Measurements from ENCODE around the gene CCDC149.

Gene CCDC149

GRCh38 chr4:24877868-24878635 is 34.8 kb downstream of the CCDC149 start:
- no peak for DNase-seq

DNA sequence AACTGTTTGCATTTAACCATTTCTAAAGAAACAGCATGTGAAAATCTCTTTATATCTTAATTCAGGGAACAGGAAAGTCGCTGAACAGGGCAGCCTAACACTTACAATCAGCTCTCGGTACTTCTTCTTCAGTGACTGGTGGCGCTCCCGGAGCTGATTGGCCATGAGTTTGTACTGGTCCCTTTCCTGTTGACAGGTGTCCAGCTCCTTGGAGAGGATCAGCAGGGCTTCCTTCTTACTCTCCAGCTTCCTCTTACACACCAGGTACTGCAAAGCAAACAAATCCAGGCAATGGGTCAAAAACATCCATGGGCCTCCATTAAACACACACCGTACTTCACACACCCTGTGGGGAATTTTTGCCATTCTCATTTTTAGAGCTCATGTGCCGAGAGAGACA is 36.4 kb downstream of the CCDC149 start:
- DNase-seq, result no peak

DNA sequence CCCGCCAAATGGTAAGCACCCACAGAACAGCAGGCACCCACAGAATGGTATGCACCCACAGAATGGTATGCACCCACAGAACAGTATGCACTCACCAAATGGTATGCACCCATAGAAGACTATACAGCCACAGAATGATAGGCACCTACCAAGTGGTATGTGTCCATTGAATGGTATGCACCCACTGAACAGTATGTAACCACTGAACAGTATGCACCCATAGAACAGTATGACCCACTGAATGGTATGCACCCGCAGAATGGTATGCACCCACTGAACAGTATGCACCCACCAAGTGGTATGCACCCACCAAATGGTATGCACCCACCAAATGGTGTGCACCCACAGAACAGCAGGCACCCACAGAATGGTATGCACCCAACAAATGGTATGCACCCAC is 40.1 kb downstream of the CCDC149 start:
- DNase-seq, result no peak

DNA sequence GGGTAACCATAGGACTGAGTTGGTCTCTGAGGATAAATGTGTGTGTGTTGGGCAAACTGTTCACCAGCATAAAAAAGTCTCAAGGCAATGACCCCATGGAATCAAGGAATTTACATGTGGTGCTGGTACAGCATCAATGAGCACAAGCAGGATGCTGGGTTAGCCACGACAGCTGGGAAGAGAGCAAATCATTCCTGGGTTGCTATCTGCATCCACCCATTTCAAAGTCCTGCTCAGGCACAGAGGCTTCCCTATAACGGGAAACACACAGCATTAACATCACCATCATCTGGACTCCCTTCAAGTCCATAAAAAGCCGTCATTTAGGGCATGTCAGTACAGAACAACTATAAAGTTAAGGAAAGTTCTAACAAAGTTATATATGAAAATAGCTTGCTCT is 41.6 kb downstream of the CCDC149 start:
- DNase-seq, result no peak

GRCh38 chr4:24867766-24868296 is 45.0 kb downstream of the CCDC149 start:
- DNase-seq, result no peak

DNA sequence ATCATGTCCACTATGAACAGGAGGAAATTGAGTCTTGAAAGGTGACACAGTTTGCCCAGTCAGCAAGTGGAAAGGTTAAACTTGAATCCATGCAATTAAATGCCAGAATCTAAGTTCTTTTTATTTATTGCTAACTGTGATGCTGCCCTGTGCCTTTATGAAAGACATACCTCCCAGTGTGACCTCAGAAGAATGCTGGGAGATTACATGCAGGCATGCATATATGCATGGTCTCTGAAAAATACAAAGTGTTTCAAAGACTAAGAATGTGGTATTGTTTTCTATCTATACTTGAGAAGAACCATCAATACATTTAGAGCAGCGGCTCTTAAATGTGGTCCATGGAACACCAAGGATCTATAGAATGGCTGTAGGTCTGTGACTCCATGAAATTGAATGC is 45.6 kb downstream of the CCDC149 start:
- DNase-seq, result no peak

DNA sequence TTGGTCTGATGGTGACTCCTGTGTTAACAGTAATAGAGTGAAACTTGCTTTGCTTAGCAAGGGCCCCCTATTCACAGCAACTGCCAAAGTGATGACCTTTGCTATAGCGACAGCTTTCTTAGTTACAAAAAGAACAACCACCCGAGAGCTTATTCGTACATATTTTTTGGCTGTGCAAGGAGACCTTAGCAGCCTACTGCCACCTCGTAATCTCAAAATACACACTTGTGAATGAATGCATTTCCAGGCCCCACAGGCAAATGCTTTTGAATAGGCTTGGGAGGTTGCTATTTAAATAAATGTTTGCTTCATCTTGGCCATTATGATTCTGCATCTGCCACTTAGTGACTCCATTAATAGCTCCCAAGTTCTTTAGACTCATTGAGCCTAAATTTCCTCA is 47.4 kb downstream of the CCDC149 start:
- no peak for DNase-seq

DNA sequence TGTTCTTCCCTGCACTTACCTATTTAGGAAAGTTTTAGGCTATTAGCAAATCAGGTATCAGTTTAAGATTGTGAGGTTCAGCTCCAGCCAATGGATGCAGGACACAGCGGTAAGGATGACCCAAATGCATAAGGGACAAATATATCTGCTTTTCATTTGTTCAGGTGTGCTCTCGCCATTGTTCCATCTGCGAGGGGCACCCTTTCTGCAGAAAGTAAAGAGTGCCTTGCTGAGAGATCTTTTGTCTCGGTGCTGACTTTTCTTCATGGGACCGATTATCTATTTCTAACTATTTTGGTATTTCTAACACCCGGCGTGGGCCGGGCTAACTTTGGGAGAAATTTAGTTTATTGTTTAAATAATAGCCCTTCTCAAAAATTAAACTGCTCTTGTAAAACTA is 49.0 kb downstream of the CCDC149 start:
- no peak for DNase-seq

DNA sequence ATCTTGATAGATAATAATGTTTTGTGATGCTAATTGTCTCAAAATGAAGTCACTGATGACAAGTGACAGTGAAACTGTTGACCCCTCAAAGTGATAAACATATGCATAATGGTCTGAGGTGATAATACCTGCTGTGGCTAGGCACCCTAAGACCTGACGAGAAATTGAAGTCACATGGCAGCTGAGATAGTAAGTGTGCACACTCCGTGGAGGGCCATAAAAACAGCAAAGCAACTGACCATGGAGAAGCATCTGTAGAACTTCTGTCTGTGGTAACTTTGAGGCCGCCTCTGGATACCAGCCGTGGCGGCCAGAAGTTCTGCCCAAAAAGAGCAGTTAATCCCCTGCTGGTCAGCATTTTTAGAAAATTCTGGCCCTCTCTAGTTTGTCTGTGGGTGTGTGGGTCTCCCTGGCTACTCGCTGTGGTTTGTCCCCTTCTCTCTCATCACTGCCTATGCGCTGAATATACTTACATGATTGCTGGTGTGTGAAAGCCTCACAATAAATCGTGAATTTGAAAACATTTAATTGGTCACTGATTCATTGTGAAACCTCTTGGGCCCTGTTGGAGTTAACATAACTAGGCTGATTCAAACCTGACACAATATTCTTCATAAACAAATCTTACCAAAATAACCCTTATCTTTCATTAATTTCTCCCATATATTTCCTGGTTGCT is 50.6 kb downstream of the CCDC149 start:
- DNase-seq, result no peak

DNA sequence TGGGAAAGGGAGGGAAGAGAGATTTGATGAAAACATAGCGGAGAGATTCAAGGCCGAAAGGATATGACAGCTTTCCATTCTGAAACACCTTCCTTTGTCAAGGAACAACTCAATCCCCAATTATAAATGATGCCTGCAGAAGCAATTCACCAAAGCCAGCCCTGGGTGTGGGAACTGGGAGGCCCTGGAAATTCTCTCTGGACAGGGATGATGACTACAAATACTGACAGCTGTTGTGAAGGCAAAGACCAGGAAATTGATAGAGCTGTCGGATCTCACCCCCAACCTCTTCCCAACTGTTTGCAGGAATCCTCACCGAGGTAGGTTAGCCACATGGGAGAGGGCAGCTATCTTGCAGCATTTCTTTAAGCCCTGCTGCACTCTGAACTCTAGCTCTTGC is 54.3 kb downstream of the CCDC149 start:
- DNase-seq, result no peak

DNA sequence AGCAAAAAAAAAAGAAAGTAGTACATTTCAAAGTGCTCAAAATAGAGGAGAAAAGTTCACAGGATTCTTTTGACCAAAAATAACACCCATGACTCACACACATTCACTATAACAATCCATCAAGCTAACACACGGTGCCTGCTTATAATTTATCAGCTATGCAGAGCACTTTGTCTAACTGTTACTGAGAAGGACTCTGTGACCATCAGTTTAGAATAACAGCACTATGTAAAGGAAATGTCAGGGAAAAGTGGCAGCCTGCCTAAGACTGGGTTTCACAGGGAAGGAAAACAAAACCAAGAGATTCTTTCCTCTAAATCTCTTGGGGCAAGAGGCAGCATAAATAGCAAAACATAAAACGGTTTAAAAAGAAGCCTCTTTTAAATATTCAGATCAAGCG is 54.8 kb downstream of the CCDC149 start:
- no peak for DNase-seq

DNA sequence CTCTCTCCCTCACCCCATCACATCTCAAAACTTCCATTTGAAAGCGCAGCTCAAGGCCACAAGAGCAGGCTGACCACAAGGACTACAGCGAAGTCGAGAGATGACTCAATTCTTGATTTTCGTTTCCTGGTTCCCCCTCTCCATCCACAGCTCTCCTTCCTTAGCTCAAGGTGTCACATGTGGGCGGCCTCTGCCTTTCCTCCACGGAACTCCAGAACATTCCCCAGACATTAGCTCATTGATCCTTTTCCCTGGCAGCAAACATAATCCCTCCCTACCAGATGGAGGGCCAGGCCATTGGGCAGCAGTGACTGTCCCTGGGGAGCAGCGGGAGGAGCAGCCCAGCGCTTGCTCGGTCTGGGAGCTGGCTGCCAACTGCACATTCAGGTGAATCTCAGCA is 56.3 kb downstream of the CCDC149 start:
- DNase-seq, result no peak

DNA sequence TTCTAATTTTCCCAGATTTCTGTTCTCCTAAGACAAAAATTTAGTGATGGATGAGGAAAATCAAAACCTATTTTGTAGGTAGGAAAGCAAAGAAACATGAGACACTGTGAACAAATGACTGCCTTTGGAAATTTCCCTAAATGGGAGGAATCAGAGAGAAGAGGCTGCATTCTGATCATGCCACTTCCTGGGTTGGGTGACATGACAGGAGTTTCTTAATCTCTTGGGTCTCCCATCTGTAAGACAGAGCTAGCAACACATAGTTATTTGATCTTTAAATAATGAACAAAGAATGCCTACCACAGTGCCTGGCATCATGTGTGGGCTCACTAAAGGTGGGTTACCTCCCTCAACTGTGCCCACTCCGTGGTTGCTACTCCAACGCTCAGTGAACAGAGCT is 57.1 kb downstream of the CCDC149 start:
- no peak for DNase-seq

GRCh38 chr4:24853142-24853541 is 59.7 kb downstream of the CCDC149 start:
- DNase-seq, result no peak

GRCh38 chr4:24850674-24851073 is 62.2 kb downstream of the CCDC149 start:
- no peak for DNase-seq

- no peak for DNase-seq
Measured at GRCh38 chr4:24849756-24850155, 63.1 kb downstream of the CCDC149 start.

DNA sequence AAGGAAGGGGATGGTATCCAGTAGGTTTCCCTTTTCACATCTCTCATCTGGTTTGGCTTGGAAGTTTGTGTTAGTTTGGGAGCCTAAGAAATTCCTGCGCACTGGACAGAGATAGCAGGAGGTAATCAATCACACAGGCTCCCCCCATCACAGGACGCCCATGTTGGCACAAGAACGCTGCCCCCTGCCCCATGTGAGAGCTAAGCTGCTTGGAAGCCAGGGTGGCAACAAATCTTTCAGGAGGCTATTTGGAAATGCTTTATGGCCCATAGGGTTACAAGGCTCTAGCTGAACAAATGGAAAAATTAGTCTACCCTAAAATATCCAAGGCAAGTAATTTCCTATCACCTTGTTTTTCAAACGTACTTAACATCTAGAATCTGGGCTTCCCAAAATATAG is 63.5 kb downstream of the CCDC149 start:
- no peak for DNase-seq

DNA sequence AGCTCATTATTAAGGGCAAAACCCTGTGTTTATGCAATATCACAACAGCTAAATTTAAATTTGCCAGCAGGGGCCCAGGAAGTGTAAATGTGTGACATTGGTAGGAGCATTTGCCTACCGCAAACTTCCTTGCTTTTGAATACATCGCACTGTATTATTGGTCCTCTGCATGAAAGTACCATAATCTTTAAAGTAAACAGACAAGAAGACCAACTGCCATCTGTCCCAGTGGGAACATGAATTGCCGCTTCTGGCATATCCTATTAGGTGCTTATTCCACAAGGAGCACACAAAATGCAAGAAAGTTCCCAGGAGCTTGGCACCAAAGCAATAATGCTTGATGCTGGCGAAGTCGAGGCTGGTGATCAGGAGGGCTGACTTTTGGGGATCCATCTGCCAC is 66.1 kb downstream of the CCDC149 start:
- DNase-seq, result no peak

GRCh38 chr4:24845902-24846301 is 66.9 kb downstream of the CCDC149 start:
- DNase-seq, result no peak

- DNase-seq, result no peak
Measured at GRCh38 chr4:24845132-24845531, 67.7 kb downstream of the CCDC149 start.

- no peak for DNase-seq
Measured at GRCh38 chr4:24843096-24843495, 69.7 kb downstream of the CCDC149 start.

DNA sequence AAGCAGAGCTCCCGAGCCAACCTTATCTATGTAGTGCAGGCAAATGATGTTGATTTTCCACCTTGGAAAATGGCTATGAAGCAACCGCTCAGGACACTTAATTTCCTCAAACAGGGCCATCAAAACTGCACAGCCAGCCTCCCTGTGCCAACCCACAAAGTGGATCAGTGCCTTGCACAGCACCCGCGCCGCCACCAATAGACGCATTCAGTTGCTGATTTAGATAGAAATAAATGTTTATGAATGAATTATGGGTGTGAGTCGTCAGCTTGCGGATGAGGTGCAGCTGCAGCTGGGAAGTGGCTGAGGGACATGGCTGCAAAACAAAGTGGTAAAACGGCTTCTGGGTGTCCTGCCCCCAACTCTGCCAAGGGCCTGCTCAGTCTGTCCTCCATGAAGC is 70.5 kb downstream of the CCDC149 start:
- DNase-seq, result no peak

GRCh38 chr4:24840826-24841543 is 71.9 kb downstream of the CCDC149 start:
- no peak for DNase-seq

- DNase-seq, result no peak
Measured at GRCh38 chr4:24840362-24840761, 72.5 kb downstream of the CCDC149 start.

Measured in CD4-positive, alpha-beta T cell treated with Interleukin-17A for 4 hours (primary cell).